GM12875 (cell line): Measurements from ENCODE around the gene B3GALNT1.

Source experiments
- H3K4me3 ChIP-seq: one replicate; pipeline ENCODE4 v1.5.1; 2011; ENCODE audit warnings: low read depth, low read length, control low read depth
- TF ChIP-seq, protein P1 (sequence below): IDR thresholded peaks from 2 replicates; pipeline ENCODE4 v1.5.1; 2011; ENCODE audit warnings: low read depth, mild to moderate bottlenecking, control low read depth, inconsistent platforms, low read length, moderate library complexity, borderline replicate concordance; ENCODE audit not compliant: insufficient read depth

The B3GALNT1 gene

DNA sequence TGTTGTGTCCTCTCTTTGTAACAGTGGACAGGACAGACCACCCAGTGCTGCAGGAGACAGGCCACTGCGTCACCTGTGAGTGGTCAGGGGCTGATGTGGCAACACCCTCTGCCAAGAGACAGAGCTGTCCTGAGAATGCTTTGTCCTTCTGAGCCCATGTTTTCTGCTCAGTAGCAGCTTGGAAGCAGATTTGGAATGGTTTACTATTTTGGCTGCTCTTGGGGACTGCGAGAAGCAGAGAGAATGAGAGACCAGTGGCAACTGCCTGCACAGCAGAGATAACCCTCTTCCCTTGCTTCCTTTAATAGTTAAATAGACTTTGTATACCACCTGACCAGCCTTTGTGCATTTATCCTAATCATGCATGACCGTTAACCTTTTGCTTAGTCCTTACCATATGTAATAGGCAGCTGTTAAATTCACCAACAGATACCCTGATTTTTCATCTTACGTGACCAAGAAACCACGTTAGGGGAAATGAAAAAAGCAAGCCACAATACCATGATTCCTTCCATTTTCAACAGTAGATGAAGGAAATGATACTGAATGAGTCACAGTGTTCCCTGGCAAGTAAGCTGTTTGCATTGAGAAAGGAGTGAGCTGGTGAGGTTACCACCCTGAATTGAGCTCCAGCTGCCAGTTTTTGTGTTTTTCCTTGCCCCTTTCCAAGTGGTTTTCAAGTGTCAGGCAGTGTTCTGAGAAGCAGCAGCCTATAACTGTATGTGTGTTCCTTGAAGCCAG is 35.5 kb downstream of the B3GALNT1 start:
- TF ChIP-seq, protein P1, sequence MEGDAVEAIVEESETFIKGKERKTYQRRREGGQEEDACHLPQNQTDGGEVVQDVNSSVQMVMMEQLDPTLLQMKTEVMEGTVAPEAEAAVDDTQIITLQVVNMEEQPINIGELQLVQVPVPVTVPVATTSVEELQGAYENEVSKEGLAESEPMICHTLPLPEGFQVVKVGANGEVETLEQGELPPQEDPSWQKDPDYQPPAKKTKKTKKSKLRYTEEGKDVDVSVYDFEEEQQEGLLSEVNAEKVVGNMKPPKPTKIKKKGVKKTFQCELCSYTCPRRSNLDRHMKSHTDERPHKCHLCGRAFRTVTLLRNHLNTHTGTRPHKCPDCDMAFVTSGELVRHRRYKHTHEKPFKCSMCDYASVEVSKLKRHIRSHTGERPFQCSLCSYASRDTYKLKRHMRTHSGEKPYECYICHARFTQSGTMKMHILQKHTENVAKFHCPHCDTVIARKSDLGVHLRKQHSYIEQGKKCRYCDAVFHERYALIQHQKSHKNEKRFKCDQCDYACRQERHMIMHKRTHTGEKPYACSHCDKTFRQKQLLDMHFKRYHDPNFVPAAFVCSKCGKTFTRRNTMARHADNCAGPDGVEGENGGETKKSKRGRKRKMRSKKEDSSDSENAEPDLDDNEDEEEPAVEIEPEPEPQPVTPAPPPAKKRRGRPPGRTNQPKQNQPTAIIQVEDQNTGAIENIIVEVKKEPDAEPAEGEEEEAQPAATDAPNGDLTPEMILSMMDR: no peak
- H3K4me3 ChIP-seq: no peak overlapping the region

- no peak overlapping the region for H3K4me3 ChIP-seq
- TF ChIP-seq, protein P1: no peak
Measured at GRCh38 chr3:161067335-161067734, 37.8 kb downstream of the B3GALNT1 start.

- TF ChIP-seq, protein P1: no peak
- no peak overlapping the region for H3K4me3 ChIP-seq
Measured at GRCh38 chr3:161066930-161067329, 38.2 kb downstream of the B3GALNT1 start.

- no peak overlapping the region for H3K4me3 ChIP-seq
- TF ChIP-seq, protein P1: no peak
Measured at GRCh38 chr3:161064413-161064812, 40.7 kb downstream of the B3GALNT1 start.

GRCh38 chr3:161054860-161055604 is 50.1 kb downstream of the B3GALNT1 start:
- H3K4me3 ChIP-seq: no peak overlapping the region
- TF ChIP-seq, protein P1: no peak

GRCh38 chr3:161051856-161052255 is 53.3 kb downstream of the B3GALNT1 start:
- TF ChIP-seq, protein P1: no peak
- no peak overlapping the region for H3K4me3 ChIP-seq

DNA sequence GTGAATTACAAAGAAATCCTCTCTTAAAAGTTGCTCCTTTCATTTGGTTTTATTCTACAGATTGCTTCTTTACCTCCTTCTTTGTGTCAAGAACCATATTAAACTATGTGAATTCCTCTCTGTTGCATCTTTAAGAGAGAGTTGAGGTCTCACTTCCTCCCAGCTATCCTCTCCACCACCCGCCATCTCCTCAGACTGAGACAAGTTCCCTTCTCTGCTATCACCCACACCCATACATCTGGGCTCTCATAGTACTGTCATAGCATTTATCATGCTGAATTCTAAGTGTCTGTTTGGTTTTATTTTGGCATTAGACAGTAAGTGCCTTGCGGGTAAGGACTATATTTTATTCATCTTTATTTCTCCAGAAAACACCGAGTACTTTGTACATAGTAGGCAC is 54.2 kb downstream of the B3GALNT1 start:
- no peak overlapping the region for H3K4me3 ChIP-seq
- TF ChIP-seq, protein P1: no peak
